GM18508 (cell line): Measurements from ENCODE around the gene APC.

Experiments
- ATAC-seq: cut with Tn5 transposase; IDR thresholded peaks from one replicate; pipeline ENCODE4 v1.9.1; 2021; ENCODE audit warnings: moderate number of reproducible peaks; ENCODE audit not compliant: insufficient read depth, unreplicated experiment

The APC gene

GRCh38 chr5:112737463-112738190, at the start of gene APC:
APC (plus strand) TSS chr5:112737885; CDS start chr5:112754891, 17,006 bp downstream.
- ATAC-seq = peak; percentile 92

- no peak for ATAC-seq
Measured at GRCh38 chr5:112689155-112689909, 48.4 kb upstream of the APC start.

- ATAC-seq = no peak
Measured at GRCh38 chr5:112690605-112691338, 46.9 kb upstream of the APC start.

GRCh38 chr5:112691339-112691680, 46.4 kb upstream of the APC start:
- no peak for ATAC-seq

- no peak for ATAC-seq
Measured at GRCh38 chr5:112691758-112692157, 45.9 kb upstream of the APC start.

- no peak for ATAC-seq
Measured at GRCh38 chr5:112692472-112692871, 45.2 kb upstream of the APC start.

- ATAC-seq = no peak
Measured at GRCh38 chr5:112693301-112693700, 44.4 kb upstream of the APC start.

- ATAC-seq = no peak
Measured at GRCh38 chr5:112694853-112695709, 42.6 kb upstream of the APC start.

GRCh38 chr5:112696786-112697185, 40.9 kb upstream of the APC start:
- no peak for ATAC-seq

GRCh38 chr5:112697322-112697721, 40.4 kb upstream of the APC start:
- ATAC-seq = no peak

- ATAC-seq = no peak
Measured at GRCh38 chr5:112697833-112698232, 39.9 kb upstream of the APC start.

GRCh38 chr5:112703866-112704820, 33.5 kb upstream of the APC start:
- ATAC-seq = no peak

- no peak for ATAC-seq
Measured at GRCh38 chr5:112706446-112707016, 31.2 kb upstream of the APC start.

GRCh38 chr5:112707187-112708102, 30.2 kb upstream of the APC start:
- peak; percentile 85 for ATAC-seq

- no peak for ATAC-seq
Measured at GRCh38 chr5:112708103-112708622, 29.5 kb upstream of the APC start.

- ATAC-seq = no peak
Measured at GRCh38 chr5:112709416-112709815, 28.3 kb upstream of the APC start.

GRCh38 chr5:112710896-112711295, 26.8 kb upstream of the APC start:
- no peak for ATAC-seq

- no peak for ATAC-seq
Measured at GRCh38 chr5:112711436-112711835, 26.2 kb upstream of the APC start.
